Posterior vena cava (tissue), 2 donors: ENCODE results near the gene C15orf39. TPM values are rescaled to one million over a fixed set of nuclear protein-coding genes. Genes with fewer than 3 reads are reported as not detected.
"Not testable (repeated sequence)": the region's sequence is repeated elsewhere in the genome, so short reads cannot be mapped to it uniquely, and the experiment has no call there.

Source experiments
- DNase-seq: peaks from one replicate; pipeline ENCODE4 v3.0.0-alpha.2; 2020; ENCODE audit warnings: low spot score
- intact Hi-C, 2 donors: fragments of 100-400 bp; cut with DNase I; formaldehyde crosslinking; loops; one replicate each; pipeline versions ENCODE4 v1.14.1 to v1.14.2; 2022 to 2023
- total RNA-seq, 2 donors: library from RNA; stranded (reverse); fragmentation: NEBNext Ultra II Directional; extraction: Animal tissue kit (Norgen Biotek cat#: 25700); gene quantifications; one replicate each; pipeline ENCODE4 v1.2.1, GENCODE V29; 2021
- donor health status: DM: yes; HTN: yes; CAD: no.
- donor health status: DM: yes; HTN: yes; CAD: no.

C15orf39 gene
- total RNA-seq, 2 donors from 2014 or later, result 25.8 to 26.4 TPM

DNA sequence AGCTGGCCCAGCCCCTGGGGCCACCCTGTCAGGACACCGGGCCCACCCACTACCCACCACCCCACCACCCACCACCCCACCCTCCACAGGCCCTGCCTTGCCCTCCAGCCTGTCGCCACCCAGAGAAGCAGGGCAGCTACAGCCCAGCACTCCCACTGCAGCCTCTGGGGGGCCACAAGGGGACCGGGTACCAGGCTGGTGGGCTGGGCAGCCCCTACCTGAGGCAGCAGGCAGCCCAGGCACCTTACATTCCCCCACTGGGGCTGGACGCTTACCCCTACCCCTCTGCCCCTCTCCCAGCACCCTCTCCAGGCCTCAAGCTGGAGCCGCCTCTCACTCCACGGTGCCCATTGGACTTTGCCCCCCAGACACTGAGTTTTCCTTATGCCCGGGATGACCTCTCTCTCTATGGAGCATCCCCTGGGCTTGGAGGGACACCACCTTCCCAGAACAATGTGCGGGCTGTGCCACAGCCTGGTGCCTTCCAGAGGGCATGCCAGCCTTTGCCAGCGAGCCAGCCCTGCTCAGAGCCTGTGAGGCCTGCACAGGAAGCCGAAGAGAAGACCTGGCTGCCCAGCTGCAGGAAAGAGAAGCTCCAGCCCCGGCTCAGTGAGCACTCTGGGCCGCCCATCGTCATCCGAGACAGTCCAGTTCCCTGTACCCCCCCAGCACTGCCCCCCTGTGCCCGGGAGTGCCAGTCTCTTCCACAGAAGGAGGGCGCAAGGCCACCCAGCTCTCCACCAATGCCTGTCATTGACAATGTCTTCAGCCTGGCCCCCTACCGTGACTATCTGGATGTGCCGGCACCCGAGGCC, 5.3 kb downstream of the C15orf39 start:
- intact Hi-C loops, result loop anchor here in 1 of 2 donors (5.0 to 10.0 kb wide), 2 partner anchors 180 to 252 kb away; partner anchors contain the start of gene RPP25
- no peak for DNase-seq

DNA sequence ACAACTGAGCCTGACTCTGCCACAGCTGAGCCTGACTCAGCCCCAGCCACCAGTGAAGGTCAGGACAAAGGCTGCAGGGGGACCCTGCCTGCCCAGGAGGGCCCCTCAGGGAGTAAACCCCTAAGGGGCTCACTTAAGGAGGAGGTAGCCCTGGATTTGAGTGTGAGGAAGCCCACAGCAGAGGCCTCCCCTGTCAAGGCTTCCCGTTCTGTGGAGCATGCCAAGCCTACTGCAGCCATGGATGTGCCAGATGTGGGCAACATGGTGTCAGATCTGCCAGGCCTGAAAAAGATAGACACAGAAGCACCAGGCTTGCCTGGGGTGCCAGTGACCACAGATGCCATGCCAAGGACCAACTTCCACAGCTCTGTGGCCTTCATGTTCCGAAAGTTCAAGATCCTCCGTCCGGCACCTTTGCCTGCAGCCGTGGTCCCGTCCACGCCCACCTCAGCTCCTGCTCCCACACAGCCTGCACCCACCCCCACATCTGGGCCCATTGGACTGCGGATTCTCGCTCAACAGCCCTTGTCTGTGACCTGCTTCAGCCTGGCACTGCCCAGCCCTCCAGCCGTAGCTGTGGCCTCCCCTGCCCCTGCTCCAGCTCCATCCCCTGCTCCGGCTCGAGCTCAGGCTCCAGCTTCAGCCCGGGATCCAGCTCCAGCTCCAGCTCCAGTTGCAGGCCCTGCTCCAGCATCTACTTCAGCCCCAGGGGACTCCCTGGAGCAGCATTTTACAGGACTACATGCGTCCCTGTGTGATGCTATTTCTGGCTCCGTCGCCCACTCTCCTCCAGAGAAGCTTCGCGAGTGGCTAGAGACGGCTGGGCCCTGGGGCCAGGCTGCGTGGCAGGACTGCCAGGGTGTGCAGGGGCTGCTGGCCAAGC, 6.2 kb downstream of the C15orf39 start:
- intact Hi-C loops, result loop anchor here in 1 of 2 donors (5.0 to 10.0 kb wide), 2 partner anchors 181 to 253 kb away; partner anchors contain the start of gene RPP25

GRCh38 chr15:75208501-75209288, 7.0 kb downstream of the C15orf39 start:
- intact Hi-C loops, result loop anchor here in 1 of 2 donors (5.0 to 10.0 kb wide), 2 partner anchors 181 to 254 kb away; partner anchors contain the start of gene RPP25
- DNase-seq, result no peak

More for the DNA sequence above, 6.2 kb downstream of the C15orf39 start:
- no peak for DNase-seq

DNA sequence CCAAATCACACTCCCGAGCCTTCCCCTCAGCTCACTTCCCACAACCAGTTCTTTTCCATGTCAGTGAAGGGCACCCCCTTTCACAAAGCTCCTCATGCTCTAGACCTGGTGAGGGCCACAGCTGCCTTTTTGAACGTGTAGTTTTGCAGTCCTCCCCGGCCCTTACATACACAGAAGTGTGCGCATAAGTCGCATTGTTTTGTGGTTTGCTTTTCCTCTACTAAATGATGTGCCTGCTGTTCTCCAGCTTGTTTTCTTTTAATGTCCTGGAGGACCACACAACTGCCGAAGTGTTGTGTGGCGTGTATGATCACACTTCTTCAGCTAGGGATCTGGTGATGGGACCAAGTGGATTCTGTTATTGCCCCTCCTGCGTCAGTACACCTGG, 7.6 kb downstream of the C15orf39 start:
- intact Hi-C loops, result loop anchor here in 1 of 2 donors (5.0 to 10.0 kb wide), 2 partner anchors 182 to 254 kb away; partner anchors contain the start of gene RPP25

DNA sequence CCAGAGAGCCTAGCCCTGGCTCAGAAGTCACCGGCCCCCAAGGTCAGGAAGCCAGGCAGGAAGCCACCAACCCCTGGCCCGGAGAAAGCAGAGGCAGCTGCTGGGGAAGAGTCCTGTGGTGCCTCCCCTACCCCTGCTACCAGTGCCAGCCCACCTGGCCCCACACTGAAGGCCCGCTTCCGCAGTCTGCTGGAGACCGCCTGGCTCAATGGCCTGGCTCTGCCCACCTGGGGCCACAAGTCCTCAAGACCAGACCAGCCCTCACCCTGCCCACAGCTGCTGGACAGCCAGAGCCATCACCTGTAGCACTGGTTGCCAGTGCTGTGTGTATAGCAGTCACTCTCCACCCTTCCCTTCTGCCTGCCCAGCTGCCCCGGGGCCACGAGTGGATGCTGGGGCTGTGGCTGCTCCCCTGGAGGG, 9.1 kb downstream of the C15orf39 start:
- DNase-seq, result no peak
- intact Hi-C loops, result no loop called here

More for the DNA sequence above, 7.6 kb downstream of the C15orf39 start:
- DNase-seq, result no peak

- intact Hi-C loops, result no loop called here
- no peak for DNase-seq
These were observed 9.9 kb downstream of the C15orf39 start for GRCh38 chr15:75211436-75212199.

- intact Hi-C loops, result no loop called here
- no peak for DNase-seq
These were observed 10.6 kb downstream of the C15orf39 start for GRCh38 chr15:75212200-75212858.

DNA sequence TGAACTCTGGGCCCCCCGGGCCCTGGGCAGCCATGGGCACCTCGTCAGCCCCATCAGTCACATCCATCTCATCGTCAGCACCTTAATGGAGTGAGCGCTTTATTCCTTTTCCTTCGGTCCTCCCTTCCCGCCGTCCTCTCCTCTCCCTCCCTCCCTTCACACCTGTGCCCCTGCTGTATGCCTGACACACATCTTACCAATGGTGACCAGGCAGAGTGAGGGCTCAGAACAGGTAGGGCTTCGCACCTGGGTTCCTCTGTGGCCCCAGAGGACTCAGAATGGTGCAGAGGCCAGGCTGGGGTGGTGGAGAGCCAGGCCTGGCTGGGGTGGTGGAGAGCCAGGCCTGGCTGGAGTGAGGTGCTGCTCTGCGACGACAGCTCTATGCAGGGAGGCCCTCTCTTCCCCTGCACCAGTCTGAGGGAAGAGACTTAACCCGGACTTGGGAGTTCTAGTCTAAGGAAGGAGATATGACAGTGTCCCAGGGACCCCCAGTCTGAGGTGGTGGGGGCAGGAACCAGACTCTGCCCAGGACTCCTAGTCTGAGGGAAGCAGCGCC, 11.6 kb downstream of the C15orf39 start:
- intact Hi-C loops, result no loop called here
- DNase-seq, result no peak

GRCh38 chr15:75213768-75214221, 12.1 kb downstream of the C15orf39 start:
- intact Hi-C loops, result no loop called here

DNA sequence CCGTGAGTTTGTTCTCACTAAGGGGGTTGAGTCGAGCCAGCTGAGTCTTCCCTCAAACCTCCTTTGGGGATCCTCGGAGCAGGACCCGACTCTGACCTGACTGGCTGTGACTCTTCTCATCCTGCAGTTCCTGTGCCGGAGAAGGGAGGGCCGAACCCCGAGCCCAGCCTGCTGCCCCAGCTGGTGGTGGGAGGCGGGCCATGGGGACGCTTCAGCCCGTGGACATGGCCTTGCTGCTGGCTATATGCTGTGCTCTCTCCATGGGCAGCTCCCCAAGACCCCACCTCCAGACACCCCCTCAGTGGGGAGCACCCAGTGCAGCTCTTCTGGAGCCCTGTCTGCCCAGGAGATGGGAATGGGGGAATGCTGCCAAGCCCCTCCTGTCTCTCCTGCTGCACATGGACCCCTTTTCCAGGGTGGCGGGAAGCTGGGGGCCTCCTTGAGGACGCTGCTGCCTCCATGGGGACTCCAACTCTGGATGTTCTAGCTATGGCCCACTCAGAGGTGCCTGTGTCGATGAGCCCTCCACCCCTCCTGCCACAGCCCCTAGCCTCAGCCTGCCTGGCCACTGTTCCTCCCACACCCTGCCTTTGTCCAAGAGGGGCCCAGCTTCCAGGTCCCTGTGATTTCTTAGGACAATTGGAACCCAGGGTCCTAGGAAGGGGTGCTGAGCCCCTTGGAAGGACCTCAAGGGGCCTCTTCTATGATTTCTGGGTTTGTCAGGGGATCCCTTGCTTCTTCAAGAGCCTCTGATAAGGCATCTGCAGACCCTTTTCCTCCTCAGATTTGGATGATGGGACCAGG, 12.8 kb downstream of the C15orf39 start:
- no peak for DNase-seq
- intact Hi-C loops, result no loop called here

More at GRCh38 chr15:75213768-75214221, 12.1 kb downstream of the C15orf39 start:
- DNase-seq, result no peak

GRCh38 chr15:75215107-75216004, 13.7 kb downstream of the C15orf39 start:
- no peak for DNase-seq
- intact Hi-C loops, result no loop called here

GRCh38 chr15:75217012-75217411, 15.3 kb downstream of the C15orf39 start:
- intact Hi-C loops, result no loop called here
- no peak for DNase-seq

DNA sequence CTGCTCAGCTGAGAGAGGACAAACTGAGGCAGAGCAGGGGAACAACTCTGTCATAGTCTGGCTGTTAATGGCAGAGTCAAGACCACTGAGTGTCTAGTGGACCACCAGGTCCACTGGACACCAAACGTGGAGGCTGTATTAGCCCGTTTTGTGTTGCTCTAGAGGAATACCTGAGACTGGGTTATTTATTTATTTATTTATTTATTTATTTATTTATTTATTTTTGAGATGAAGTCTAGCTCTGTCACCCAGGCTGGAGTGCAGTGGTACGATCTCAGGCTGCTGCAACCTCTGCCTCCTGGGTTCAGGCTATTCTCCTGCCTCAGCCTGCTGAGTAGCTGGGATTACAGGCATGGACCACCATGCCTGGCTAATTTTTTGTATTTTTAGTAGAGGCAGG, 15.9 kb downstream of the C15orf39 start:
- DNase-seq, intact Hi-C loops: not testable (repeated sequence)

DNA sequence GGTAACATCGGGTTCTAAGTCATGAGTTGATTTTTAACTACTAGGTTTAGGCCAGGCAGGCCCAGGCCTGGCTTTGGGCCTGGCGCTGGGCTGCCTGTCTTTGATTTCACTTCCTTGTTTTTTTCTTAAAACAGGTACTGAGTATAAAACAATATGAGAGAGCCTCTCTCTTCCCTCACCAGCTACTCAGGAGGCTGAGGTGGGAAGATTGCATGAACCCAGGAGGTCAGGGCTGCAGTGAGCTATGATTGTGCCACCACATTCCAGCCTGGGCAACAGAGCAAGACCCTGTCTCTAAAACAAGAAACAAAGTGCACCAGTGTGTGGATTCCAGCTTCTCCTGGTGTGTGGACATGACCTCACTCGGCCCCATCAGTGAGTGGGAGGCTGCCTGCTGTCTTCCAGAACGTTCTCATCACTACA, 17.8 kb downstream of the C15orf39 start:
- intact Hi-C loops, DNase-seq: not testable (repeated sequence)

DNA sequence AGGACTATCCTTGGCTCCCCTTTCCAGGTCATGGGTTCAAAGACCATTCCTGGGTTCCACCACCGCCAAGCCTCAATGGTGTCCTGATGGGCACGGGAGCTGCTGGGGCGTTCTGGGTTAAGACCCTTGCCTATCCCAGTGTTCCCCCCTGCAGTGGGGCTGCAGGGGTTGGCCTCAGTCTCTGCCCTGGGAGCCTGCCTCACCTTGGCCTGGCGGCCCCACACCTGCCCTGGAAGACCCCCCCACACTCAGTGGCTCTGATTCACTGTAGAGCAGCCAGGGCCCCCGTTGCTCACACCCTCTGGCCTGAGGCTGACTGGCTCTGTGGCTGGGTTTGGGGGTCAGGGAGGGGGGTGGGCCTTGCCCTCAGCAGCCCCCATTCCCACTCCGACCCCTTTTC, 22.0 kb downstream of the C15orf39 start:
- no peak for DNase-seq
- intact Hi-C loops, result no loop called here

DNA sequence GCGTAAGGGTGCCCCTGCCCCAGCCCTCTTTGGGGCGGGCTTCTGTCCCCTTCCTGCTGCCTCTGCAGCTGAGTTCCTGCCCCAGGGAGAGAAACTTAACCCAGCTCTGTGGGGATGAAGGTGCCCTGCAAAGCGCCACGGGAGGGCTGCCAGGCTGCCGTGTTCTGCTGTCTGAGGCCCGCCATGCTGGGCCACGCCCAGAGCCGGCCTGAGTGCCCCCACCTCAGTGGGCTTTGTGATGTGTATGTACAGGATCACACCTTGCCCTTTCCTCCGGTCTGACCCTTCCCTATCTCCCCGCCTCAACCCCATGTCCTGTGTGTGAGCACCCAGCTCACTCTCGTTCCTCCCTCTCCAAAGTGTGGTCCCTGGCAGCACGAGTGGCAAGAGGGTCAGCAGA, 22.6 kb downstream of the C15orf39 start:
- intact Hi-C loops, result no loop called here
- no peak for DNase-seq
